ENCODE data around the gene AGA.

- no peak for TF ChIP-seq CTCF (IDR thresholded peaks at IDR 0.05)
- no peak for TF ChIP-seq POLR2A (IDR thresholded peaks at IDR 0.05)
These were observed 31.7 kb downstream of the AGA start for GRCh38 chr4:177410566-177410965.
